GM18909 (cell line): ENCODE data around the gene DDX42.

ENCODE experiments used
- ATAC-seq: cut with Tn5 transposase; IDR thresholded peaks from one replicate; pipeline ENCODE4 v1.9.1; 2021; ENCODE audit warnings: mild to moderate bottlenecking; ENCODE audit not compliant: unreplicated experiment, poor library complexity

DDX42 gene

DNA sequence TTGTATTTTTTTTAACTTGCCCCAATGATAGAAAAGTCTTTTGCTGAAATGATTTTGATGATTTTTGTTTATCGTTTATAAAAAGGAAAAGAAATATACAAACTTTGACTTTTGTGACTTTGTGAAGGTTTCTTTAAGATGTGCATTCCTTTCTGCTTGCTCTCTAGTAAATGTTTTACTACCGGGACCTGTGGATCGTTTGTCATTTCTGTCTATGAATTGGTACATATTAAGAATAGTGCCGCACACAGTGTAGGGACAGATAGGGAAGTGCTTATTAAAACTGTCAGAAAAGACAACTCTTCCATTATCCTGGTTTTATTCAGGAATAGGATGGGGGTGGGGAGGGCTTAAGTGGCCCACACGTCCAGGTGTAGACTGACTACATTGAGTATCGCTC is 45.2 kb downstream of the DDX42 start:
- no peak for ATAC-seq

GRCh38 chr17:63819585-63820537 is 45.9 kb downstream of the DDX42 start:
- ATAC-seq: no peak

DNA sequence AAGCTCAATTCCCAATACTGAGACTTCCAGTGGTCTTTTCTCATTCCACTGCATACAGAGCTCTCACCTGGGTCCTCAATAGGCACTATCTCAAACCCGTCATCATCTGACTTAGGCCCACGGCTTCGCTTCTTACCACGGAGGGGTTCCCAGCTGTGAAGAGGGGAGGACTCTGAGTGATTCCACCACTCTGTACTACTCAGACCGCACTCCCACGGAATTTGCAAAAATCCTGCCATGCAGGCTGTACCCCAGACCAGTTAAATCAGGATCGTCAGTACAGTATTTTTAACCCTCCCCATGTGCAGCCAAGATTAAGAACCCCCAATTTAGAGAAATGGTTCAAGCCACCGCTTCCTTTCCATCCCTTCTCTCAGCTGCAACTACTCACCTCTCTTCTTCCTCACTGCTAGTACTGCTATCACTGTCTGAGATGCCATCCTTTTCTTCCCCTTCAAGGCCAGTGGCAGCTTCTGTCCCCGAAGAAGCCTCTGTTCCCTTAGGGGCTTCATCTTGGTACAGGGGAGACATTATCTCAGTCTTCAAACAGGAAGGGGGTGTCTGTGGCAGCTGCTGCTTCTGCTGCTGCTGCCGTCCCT is 47.1 kb downstream of the DDX42 start:
- ATAC-seq: no peak

- no peak for ATAC-seq
These were observed 47.8 kb downstream of the DDX42 start for GRCh38 chr17:63821804-63822203.

DNA sequence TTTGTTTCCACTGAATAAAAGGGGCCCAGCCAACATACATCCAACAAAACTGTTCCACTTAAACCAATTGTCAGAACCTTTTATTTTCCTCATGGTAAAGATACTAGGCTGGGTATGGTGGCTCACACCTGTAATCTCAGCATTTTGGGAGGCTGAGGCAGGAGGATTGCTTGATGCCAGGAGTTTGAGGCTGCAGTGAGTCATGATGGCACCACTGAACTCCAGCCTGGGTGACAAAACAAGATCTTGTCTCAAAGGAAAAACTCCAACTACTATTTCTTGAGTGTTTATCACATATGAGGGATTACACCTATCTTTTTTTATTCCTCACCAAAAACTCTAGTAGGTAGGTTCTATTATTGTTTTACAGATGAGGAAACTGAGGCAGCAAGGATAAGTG is 48.6 kb downstream of the DDX42 start:
- no peak for ATAC-seq

DNA sequence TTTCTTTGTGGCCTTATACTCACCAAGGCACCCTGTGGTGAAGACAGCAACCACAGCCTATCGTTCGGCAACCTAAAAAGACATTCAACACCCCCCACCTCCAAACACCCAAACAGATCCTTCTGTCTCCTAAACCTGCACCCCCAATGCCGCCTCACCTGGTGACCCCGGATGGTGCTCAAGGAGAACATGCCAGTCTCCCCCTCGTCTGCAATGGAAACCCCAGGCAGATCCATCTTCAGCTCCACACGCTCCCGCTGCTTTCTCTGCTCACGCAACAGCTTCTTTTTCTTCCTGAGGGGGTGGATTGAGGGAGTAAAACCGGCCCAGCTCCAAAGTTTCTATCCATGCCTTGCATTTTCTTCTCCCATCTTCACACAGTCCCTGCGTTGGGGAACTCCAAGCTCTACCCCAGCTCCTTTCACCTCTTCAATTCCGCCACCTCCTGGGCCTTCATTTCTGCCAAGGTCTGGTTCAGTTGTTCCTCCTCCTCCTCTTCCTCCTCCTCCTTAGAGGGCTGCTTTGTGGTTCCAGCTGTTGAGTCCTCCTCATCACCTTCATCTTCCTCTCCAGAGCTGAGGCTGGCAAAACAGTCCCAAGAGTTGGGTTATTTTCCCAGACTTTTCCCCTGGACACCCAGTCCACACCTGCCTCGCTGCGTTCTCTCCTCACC is 49.8 kb downstream of the DDX42 start:
- no peak for ATAC-seq

DNA sequence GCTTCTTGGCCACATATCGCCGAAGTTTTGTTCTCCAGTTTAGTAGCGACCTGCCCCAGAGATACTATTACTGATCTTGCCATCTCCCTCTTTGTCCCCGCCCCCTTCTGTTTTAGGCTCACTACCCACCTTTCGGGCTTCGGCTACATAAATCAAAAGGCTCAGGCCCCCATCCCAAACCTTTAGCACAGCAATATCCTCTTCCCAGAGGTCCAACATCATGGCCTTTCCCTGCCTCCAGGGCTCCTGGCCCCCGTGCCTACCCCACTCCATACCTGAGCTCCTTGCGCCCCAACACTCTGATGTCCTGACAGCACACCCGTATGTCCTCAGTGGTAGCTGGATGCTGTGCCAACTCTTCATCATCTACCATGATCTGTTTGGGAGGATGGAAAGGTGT is 50.4 kb downstream of the DDX42 start:
- no peak for ATAC-seq

DNA sequence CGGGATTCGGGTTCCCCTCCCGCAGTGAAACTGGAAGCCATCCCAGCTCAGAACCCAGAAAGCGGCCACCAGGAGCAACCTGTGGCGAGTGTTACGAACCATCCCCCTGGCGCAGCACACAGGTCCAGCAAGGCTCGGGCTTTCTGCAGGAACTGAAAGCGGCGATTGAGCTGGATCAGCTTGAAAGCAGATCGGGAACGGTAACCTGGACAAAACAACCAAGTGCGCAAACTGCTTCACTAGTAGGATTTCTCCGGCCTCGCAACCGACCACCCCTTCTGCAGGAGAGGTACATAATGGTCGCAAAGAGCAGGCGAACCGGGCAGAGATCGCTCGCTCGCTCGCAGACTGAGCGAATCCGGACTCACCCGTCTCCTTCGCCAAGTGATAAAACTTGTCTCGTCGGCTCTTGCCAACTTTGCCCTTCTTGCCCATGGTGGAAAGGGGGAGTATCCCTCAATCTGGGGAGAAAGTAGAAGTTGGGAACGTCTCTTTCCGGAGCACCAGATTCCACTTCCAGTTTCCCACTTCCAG is 52.6 kb downstream of the DDX42 start:
- no peak for ATAC-seq

GRCh38 chr17:63827002-63827800 is 53.2 kb downstream of the DDX42 start, which contains the start of the genes FTSJ3 and PSMC5:
Gene FTSJ3, minus strand, starts transcription at chr17:63827663. Its CDS starts 761 bp downstream, at chr17:63826902.
Gene PSMC5, plus strand, starts transcription at chr17:63827431. Its CDS starts 60 bp downstream, at chr17:63827491.
- ATAC-seq: peak; percentile 91

DNA sequence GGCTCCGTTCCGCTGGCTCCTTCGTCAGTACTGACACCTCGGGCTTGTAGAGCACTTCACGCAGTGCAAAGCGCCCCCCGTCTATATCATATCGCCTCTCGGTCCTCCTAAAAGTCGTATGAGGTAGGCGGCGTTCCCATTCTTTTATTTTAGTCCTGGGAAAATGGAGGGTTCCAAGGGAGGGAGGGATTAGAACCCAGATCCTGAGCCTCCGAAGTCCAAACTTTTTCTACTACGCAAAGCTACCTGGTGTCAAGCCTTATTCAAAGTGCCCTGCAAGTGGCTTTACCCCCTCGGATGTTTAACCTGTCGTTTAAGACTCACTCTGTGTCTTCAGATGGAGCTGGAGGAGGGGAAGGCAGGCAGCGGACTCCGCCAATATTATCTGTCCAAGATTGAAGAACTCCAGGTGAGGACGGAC is 53.8 kb downstream of the DDX42 start:
- ATAC-seq: no peak

- no peak for ATAC-seq
These were observed 55.0 kb downstream of the DDX42 start for GRCh38 chr17:63828936-63829335.

DNA sequence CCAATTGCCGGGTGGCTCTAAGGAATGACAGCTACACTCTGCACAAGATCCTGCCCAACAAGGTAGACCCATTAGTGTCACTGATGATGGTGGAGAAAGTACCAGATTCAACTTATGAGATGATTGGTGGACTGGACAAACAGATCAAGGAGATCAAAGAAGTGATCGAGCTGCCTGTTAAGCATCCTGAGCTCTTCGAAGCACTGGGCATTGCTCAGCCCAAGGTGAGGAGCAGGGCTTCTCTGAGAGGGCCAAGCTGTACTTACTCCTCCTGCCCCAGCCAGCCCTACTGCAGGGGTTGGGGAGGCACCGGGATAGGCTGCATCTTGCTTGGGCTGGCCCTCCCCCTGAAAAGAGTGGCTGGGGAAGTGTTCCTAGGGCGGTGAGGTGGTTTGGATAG is 56.3 kb downstream of the DDX42 start:
- ATAC-seq: no peak

DNA sequence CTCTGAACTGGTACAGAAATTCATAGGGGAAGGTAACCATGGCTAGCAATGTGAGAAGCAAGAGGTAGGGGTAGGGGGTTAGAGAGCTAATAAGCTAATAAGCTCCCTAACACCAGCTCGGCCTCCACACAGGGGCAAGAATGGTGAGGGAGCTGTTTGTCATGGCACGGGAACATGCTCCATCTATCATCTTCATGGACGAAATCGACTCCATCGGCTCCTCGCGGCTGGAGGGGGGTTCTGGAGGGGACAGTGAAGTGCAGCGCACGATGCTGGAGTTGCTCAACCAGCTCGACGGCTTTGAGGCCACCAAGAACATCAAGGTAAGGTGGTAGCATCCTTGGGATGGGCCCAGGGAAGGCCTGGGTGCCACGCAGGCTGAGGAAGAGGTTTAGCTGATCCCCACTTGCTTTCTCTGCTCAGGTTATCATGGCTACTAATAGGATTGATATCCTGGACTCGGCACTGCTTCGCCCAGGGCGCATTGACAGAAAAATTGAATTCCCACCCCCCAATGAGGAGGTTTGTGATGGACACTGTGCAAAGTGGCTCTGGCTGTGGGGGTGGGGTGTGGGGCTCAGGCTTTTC is 57.0 kb downstream of the DDX42 start:
- no peak for ATAC-seq

- ATAC-seq: no peak
These were observed 57.5 kb downstream of the DDX42 start for GRCh38 chr17:63831505-63831904.

- ATAC-seq: no peak
These were observed 58.0 kb downstream of the DDX42 start for GRCh38 chr17:63832014-63832413.

GRCh38 chr17:63832455-63832854 is 58.5 kb downstream of the DDX42 start:
- ATAC-seq: no peak

GRCh38 chr17:63833026-63833740 is 59.2 kb downstream of the DDX42 start:
- no peak for ATAC-seq

- no peak for ATAC-seq
These were observed 59.9 kb downstream of the DDX42 start for GRCh38 chr17:63833741-63834373.
